Activated CD4-positive, CD25-positive, alpha-beta regulatory T cell treated with anti-CD3 and anti-CD28 coated beads, Interleukin-2, amount 50 U/mL, for 72 hours (primary cell): ENCODE measurements around the gene CHRNG.

ENCODE experiments used
- DNase-seq: peaks from one replicate; pipeline ENCODE4 v3.0.0; 2021

Gene CHRNG

GRCh38 chr2:232539298-232540231 lies at the start of gene CHRNG:
Gene CHRNG (plus strand): TSS chr2:232539692. CDS start chr2:232539748, 56 bp downstream.
- DNase-seq: peak; percentile 25

- peak; percentile 29 for DNase-seq
Measured at GRCh38 chr2:232490221-232491138, 49.0 kb upstream of the CHRNG start.

- DNase-seq: no peak
Measured at GRCh38 chr2:232491139-232491780, 48.2 kb upstream of the CHRNG start.

DNA sequence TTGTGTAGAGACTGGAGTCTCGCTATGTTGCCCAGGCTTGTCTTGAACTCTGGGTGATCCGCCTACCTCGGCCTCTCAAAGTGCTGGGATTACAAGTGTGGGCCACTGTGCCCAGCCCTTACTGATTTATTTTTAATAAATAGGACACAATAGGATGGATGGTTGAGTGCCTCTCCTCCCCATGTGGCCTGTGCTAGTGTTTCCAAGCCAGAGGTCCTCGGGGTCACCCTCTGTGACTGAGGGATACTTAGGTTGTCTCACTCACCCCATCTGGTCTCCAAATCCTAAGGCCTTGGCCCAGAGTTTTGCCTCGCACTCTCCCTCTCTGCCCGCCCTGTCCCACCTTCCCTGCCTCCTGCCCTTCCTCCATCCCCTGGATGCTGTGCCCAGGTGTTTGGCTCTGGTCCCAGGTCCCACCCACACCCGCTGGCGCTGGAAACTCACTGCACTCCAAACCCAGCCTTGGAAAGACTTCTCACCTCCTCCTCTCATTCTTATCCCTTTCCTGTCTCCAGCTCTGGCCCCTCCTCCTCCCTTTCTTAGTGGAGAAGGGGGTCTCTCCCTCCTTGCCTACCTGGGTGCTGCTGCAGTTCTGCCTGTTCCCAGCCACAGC lies 47.1 kb upstream of the CHRNG start:
- no peak for DNase-seq

- no peak for DNase-seq
Measured at GRCh38 chr2:232492963-232493700, 46.4 kb upstream of the CHRNG start.

- no peak for DNase-seq
Measured at GRCh38 chr2:232493701-232494474, 45.6 kb upstream of the CHRNG start.

GRCh38 chr2:232494542-232494941 lies 45.0 kb upstream of the CHRNG start:
- DNase-seq: no peak

GRCh38 chr2:232495292-232495691 lies 44.2 kb upstream of the CHRNG start:
- no peak for DNase-seq

- DNase-seq: no peak
Measured at GRCh38 chr2:232496501-232497270, 42.8 kb upstream of the CHRNG start.

GRCh38 chr2:232497348-232497747 lies 42.1 kb upstream of the CHRNG start:
- DNase-seq: no peak

GRCh38 chr2:232498452-232498851 lies 41.0 kb upstream of the CHRNG start:
- no peak for DNase-seq

DNA sequence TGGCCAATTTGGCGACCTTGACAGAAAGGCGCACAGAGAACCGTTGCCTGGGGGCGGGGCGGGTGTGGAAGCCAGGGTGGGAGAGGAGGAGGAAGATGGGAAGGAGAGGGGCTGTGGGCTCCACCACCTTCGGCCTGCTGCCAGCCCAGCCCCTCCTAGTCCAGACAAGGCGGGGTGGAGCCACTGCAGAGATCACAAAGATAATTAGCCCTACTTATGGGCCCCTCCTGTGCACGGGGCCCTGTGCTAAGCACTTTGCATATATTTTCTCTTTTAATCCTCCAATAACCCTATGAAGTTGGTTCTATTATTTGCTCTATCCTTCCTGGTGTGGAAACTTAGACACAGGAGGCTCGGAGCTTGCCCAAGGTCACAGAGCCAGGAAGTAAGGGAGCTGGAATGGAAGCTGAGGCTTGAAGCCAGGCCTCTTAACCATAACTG lies 38.1 kb upstream of the CHRNG start:
- DNase-seq: no peak

DNA sequence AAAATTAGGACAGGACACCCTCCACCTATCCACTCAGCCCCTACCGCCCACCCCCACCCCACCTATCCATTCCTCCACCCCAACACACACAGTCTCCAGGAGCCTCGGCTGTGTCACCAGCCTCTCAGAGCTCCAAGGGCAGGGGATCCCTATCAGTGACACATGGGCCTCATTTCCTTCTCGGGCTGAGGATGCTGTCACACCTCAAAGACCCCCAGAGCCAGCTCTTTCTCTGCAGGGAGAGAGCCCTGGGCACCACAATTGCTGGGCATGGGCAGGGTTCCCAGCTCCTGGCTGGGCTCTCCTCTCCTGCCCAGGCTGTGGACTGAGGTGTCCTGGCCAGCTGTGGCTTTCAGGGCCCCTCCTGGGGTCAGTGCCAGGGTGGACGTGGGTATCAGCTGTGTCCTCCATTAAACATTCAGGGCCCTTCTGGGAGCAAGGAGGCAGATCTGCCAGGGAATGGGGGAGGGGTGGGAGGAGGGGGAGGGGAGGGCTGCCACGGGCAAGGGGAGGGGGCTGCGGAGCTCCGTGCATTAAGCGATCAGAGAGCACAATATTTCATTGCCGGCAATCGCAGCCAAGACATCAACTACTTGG lies 37.6 kb upstream of the CHRNG start:
- DNase-seq: no peak

- DNase-seq: no peak
Measured at GRCh38 chr2:232502511-232502910, 37.0 kb upstream of the CHRNG start.

- peak; percentile 50 for DNase-seq
Measured at GRCh38 chr2:232502911-232503808, 36.3 kb upstream of the CHRNG start.

DNA sequence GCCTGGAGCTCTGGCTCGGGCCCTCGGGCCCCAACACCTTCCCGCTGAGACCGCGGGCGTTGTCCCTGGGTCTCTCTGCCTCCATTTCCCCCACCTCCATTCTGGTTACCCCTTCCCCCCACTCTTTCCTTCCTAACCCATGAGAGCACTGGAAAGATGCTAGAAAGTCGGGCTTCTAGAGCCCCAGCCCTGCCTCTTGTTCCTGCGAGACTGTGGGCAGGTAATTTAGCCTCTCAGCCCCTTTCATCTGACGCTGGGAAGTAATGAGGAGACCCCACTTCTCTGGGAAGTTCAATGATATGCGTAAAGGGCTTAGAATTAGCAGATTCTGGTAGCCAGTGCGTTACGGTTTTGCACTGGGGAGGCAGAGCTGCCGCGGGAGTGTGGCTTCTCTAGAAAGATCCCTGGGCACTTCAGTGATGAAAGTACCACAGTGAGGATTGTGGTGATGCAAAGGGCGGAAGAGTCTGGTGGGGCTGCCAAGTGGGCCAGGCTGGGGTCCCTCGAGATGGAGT lies 35.6 kb upstream of the CHRNG start:
- DNase-seq: no peak

DNA sequence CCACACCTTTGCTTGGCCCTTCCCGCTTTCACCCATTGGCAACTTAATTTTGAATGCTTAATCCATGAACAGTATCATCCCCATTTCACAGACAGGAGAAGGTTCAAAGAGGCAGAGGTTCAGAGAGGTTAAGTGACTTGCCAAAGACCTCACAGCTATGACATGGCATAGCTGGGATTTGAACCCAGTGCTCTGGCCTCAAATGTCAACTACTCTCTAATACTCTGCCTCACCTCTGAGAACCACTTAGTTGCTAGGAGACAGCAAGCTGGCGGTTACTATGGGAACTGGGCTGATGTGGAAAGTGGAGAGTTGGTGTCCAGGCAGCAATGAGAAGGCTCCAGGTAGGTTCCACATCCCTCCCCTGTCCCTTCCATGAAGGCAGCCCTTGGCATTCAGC lies 35.1 kb upstream of the CHRNG start:
- DNase-seq: no peak

GRCh38 chr2:232505856-232506255 lies 33.6 kb upstream of the CHRNG start:
- no peak for DNase-seq
